NCI-H748 (cell line): Measurements from ENCODE around the gene SLC39A1.
"Not testable (repeated sequence)": the region's sequence is repeated elsewhere in the genome, so short reads cannot be mapped to it uniquely, and the experiment has no call there.

Source experiments
- DNase-seq: peaks from one replicate; lab custom pipeline; 2025; ENCODE audit not compliant: unreplicated experiment; lab: John Stamatoyannopoulos, UW

The SLC39A1 gene

DNA sequence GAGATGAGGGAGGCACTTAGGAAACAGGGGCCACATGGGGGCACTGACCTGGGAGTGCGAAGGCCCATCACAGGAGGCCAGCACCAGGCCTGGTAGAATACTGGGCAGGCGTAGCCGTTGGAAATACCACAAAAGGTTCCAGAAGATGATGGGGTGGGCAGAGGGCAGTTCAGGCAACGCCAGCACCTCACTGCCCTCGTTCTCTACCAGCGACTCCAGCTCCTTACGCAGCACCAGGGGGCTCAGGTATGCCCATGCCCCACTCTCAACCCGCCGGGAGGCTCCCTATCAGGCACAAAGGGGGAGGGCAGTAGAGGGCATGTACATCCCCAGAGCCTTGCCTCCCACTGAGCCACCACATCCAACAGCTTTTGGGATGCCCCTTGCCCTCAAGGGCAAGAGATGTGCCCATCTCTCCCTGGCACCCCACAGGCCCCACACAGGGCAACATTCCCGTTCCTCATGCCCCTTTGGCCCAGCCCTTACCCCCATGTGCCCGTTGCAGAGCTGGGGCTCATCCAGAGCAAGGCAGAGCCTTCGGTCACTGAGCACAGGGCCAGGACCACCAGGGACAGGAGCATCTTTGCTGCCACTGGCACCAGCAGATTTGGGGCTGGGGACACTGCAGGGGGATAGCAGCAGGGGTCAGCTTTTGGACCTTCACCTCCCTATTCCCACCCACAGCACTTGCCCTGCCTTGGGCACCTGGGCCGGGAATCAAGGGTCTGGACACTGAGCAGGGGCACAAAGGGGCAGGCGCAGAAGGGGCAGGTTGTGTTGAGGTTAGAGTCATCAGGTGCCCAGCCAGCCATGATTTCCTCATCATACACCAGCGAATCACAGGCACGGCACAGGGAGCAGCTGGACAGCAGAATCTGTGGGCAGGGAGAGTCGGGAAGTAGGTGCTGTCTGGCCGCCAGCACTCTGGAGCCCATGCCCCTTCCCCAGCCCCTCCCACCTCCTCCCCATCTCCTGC, 30.9 kb downstream of the SLC39A1 start:
- no peak for DNase-seq

DNA sequence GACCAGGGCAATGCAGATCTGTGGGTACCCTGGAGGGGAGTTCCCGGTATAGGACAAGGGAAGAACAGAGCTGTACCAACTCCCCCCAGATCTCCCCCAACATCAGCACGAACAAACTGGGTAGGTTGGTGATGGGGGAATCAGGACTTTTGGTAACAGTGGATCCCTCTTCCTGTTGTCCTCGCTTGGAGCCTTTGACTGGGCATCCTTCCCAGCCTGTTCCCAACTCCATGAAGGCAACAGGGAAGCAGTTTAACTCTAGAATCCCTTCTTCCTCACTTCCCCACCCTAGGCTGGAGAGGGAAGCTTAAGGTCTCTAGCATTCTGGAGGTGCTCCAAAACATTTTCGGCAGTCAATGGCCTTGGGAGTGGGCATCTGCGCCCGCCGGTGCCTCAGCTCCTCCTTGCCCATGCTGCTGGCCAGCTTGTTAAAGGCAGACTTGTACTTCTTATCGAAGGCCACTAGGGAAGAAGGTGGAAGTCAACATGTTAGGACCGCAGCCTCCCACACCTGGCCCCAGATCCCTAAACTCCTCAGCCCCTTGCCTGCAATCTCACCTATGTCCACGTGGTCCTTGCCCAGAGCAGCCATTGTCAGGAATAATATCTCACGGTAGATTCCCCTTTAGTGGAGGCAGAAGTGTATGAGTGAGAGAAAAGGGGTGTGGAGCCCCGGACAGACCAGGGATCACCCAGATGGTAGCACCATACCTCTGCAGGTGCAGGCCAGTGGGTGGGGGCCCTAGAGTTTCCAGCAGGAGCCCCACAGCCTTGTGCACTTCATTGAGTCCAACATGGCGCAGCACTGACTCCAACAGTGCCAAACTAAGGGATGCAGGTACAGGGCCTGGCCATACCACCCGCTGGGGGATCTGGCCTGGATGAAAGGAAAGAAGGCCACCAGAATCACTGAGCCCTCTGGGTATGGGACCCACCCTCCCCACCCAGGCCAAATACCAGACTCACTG, 33.1 kb downstream of the SLC39A1 start:
- DNase-seq = no peak

DNA sequence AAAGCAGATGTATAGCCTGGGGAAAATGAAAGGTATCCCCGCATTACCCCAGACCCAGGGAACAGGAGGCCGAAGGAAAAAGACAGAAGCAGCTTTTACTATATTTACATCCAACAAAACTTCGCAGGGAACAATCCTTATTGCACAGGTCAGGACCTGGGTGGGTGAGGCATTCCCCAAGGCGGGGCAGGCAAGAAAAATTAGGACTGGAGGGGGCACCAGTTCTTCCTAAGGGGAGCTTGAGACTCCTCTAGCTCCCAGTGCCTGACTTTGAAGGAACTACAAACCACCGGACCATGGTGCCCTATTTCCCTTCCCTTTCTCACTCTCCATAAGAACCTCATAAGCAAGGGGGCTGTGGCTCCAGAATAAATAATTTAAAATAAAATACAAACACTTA, 33.9 kb downstream of the SLC39A1 start:
- no peak for DNase-seq

DNA sequence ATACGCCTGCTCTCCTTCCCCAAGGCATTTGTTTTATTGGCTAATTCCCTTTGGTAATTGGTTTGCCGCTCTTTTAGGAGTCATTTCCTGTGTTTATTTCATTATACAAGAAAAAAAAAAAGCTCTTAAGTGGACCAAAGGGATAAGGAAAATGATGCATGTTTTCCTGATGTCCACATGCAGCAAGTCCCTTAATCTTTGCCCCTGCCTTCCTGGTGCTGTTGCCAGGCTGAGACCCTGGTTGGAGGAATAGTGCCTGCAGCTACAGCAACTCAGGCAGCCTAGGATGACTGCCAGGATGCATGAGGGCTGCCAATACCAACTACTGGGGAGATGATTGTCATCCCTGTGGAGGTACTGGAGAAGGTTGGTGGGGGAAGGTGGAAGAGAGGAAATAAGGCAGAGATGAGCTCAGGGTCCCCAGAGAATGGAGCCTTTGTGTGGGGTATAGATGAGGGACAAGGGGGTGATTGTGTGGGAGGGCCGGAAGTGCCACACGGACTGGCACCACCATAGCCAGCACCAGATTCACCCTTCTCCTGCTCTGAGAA, 34.5 kb downstream of the SLC39A1 start:
- no peak for DNase-seq

DNA sequence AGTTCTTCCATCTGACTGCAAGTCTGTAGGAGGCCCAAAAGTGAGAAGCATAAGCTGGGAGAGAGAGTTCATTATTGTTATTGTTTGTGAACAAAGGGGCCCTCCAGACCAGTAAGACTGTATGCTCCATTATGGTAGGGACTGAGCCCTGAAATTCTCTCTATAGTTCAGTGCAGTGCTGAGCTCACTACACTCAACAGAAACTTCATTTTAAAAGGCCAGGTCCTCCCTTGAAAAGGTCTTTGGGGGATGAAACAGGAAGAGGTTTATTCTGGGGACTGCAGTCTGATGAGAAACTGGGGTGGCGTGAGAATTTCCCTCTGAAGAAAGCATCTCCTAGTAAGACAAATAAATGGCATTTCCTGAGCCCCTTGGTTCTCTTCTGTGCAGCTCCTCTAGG, 35.1 kb downstream of the SLC39A1 start:
- DNase-seq = no peak

DNA sequence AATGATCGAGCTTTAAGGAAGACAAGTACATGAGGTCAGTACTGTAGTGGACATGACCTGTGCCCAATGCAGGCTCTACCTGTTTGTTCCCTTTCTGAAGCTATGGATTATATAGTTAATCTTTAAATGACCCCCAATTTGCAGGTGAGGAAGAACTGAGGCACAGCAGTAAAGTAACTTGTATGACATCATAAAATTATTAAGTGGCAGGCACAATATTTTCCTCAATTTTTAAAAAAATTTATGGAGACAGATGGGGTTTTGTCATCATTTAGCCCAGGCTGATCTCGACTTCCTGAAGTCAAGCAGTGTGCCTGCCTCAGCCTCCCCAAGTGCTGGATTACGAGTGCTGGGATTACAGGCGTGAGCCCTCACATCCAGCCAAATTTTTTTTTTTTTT, 36.9 kb downstream of the SLC39A1 start:
- no peak for DNase-seq

DNA sequence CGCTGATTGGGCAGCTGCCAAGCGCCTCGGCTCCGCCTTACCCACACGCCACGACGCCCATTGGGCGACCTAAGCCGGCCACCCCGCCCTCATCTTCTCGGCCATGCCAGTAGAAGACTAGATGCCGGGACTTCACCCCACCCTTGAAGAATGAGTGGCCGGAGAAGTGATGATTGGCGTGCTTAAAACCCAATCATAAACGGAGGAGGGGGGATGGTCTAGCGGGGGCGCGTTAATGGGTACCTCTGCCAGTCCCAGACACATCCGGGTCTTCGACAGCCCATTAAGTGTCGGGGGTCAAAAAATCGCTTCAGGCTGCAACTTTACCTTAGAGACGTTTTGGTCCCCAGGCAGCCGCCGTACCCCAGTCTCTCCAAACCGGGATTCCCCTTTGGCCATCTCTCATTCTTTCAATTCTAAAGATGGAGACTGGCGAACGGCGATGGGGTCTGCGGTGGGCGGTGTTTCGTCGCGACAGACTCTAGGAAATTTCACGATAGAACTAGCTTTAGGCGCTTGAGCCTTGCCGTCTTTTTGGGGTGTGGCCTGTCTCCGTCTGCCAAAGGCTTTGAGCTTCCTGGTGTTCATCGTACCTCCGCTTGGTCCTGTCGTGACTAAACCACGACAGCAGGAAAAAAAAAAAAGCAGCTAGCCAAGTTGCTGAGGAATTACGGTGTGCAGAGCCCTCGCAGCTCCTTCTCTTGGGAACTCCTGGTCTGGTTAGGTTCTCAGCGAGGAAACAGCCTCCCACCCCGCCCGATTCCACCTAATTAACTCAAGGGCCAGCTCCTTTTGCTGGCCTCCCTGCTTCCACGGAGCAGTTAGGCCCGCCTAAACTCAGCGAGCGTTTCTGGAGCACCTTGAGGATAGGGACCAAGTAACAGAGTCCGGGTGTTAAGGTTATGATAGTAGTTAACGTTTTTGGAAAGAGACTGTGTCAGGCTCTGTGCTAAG, 40.1 kb downstream of the SLC39A1 start, which contains the start of gene GATAD2B:
GATAD2B (minus strand) TSS at position 1 of the 954 bp plus-strand sequence. CDS start 94,625 bp downstream, outside the sequence.
- peak; percentile 100 for DNase-seq

DNA sequence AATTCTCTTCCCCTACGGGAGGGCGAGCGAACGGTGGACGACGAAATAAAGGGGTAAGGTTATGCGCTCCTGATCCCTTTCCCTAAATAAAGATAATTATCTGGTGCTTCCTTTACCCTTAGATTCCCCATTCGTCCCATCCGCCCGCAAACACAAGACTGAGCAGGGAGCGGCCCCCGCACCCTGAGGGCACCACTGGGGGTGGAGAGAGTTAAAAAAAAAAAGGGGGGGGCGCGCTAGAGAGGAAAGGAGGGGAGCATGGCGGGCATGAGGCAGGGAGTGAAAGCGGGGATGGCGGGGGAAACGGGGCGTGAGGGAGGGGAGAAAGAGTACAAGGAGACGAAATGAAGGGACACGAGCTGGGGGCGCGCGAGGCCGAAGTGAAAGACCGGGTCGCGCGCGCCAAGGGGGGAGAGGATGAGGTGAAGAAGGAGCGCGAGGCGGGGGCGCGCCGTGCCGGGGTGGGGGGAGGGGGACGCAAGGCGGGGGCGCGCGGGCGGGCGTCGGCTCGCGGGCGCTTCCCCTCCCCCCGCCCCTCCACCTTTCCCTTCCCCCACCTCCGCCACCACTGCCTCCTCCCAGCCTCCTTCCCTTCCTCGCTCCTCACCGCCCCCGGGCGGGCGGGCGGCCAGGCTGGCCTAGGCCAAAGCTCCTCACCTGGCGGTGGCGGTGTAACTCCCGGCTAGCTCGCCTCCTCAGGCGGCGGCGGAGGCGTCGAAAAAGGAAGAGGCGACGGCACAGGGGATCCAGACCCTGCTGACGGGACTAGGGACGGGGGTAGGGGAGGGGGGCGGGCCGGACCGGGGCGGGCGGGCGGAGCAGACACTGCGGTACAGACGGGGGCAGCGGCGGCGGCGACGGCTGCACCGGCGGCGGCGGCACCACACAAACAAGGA, 41.0 kb downstream of the SLC39A1 start:
- DNase-seq = peak; percentile 89

DNA sequence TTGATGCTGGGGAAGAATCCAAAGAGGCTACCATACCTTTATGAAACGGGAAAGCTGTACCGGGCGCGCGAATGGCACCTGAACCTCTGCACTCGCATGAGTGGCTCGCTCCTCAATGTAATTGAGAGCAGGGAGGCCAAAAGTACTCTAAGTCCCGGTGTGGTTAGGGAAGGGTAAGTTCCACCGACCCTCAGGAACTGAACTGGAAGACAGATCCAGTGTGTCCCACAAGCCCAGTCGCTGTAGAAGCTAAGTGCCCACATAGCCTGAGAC, 41.6 kb downstream of the SLC39A1 start:
- peak; percentile 38 for DNase-seq

DNA sequence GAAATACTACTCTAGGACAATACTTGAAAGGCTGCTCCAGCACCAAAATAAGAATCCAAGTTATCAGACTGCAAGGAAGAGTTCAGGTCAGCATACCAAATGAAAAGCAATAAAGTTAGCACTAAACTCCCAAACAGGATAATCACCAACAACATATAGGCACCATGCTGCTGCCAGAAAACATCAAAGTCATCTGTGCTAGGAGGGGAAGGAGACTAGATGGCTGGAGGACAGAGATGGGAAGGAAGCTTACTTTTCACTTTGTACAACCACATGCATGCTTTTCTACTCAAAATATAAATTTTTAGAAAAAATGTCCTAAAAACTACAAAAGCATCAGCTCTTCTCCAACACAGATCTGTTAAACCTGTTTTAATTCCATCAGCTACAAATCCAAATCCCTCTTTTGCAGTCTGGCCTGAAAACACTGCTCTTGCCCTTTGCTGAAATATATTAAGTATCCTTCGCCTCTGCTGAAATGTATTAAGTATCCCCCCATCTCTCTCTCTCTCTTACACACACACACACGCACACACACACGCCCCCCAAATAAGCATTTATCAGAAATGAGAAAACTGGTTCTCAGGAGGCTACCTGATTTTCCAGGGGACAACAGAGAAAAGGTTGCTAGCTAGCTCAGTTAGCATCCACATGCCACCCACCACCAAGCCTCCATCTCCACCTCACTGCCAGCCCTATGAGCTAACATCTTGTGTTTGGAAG, 42.1 kb downstream of the SLC39A1 start:
- no peak for DNase-seq

DNA sequence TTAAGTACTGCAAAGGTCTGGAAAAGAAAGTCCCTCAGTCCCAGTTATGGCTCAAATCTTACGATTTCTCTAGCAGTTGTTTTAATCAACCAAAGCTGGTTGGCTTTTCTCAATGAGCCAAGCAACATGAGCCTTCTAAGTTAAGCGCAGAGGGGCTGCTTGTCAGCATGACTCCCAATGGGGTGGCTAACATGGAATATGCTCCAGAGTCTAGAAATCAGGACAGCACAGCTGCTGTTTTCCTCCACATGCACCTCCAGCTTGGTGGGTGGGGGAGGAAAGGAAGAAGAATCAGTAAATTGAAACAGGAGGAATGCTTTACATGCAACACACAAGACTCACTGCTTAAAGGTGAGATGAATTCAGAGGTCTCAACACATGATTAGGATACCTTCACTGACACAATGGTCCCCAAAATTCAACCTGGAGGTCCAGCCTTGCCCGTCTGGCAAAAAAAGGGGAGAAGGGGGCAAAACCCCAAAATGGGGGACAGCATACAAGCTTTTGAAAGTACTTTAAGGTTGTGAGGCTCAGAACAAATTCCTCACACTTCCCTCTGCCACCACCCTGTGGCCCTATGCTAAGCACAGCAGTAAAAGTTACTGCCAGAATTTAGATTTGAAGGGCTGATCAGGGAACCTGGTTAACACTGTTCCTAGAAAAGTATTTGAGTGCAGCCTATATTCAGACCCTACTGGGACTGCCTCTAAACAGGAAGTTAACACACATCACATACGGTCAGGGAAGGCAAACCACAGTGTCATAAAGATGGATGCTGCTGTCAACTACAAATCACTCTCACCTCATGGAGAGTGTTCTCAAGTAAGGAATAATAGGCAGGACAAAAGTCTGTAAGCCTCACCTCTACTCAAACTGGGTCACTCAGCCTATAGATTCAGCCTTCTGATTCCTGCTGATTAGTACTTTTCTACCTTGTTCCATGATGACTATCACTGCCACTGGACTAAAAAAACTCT, 43.2 kb downstream of the SLC39A1 start:
- DNase-seq = no peak

DNA sequence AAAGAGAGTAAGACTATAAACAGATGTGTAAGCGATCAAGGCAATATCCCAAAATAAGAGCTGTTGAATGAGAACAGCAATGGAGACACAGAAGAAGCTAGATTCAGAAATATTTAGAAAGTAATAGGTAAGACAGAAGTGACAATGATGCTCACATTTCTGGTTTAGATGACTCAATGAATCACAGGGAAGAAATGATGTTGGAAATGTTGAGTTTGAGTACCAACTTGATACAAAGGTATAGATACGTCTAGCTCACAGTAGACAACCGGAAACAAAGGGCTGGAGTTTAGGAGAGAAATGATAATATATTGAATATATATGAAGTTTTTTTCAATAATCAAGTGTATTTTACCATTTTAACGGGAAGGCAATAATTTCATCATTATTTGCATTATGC, 47.0 kb downstream of the SLC39A1 start:
- DNase-seq = no peak

DNA sequence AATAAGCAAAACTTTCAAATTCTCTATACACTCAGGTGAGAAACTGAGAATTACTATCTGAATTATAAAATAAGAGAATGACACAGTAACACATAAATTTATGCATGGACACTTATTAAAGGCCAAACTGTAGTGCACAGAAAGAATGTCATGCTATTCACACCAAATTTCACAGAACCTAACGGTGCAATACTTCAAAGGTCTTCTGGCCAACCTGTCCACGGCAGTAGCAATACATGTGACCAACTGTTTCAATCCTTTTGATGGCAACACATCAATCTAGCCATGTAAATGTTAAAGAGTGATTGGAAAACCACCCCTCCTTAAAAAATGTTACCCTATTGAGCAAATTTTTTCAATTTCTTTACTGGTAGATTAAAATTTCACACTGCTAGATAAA, 51.0 kb downstream of the SLC39A1 start:
- DNase-seq = no peak

DNA sequence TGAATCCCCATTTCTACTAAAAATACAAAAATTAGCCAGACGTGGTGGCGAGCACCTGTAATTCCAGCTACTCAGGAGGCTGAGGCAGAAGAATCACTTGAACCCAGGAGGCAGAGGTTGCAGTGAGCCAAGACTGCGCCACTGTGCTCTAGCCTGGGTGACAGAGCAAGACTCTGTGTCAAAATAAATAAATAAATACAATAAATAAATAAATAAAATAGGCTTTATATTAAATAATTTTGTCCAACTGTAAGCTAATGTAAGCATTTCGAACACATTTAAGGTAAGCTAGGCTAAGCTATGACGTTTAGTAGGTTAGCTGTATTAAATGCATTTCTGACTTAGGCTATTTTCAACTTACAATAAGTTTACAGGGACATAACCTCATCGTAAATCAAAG, 52.8 kb downstream of the SLC39A1 start:
- DNase-seq = not testable (repeated sequence)
